Spleen (tissue), 11 donors: ENCODE measurements around the gene OXCT2. TPM values are rescaled to one million over a fixed set of nuclear protein-coding genes. Genes with fewer than 3 reads are reported as not detected.

Experiments used
- DNase-seq: peaks from one replicate; pipeline ENCODE4 v3.0.0-alpha.2; 2020
- H3K27ac ChIP-seq, 8 donors: fragments of 200-600 bp; sonication (generic) in 7 of 8; 1 replicate in 4 of 8; 2 replicates in 4 of 8; pipeline versions ENCODE4 v1.5.0 to v1.8.0; 2016 to 2021; ENCODE audit warnings: inconsistent platforms in 4 of 8, mild to moderate bottlenecking in 4 of 8, moderate library complexity in 1 of 8
- H3K27me3 ChIP-seq, 7 donors: fragments of 200-600 bp; sonication (generic) in 6 of 7; replicated peaks in 1 of 7; 1 replicate in 4 of 7; 2 replicates in 3 of 7; pipeline versions ENCODE4 v1.5.0 to v1.8.0; 2016 to 2021; ENCODE audit warnings: inconsistent platforms in 3 of 7, mild to moderate bottlenecking in 1 of 7
- H3K36me3 ChIP-seq, 6 donors: fragments of 200-600 bp; sonication (generic) in 5 of 6; 1 replicate in 4 of 6; 2 replicates in 2 of 6; pipeline versions ENCODE4 v1.5.0 to v1.8.0; 2016 to 2021; ENCODE audit warnings: inconsistent platforms in 2 of 6
- H3K4me1 ChIP-seq, 6 donors: fragments of 200-600 bp; sonication (generic) in 5 of 6; 1 replicate in 3 of 6; 2 replicates in 3 of 6; pipeline versions ENCODE4 v1.5.0 to v1.8.0; 2016 to 2021; ENCODE audit warnings: inconsistent platforms in 3 of 6
- H3K4me3 ChIP-seq, 8 donors: fragments of 200-600 bp; sonication (generic) in 7 of 8; 1 replicate in 4 of 8; 2 replicates in 4 of 8; pipeline versions ENCODE4 v1.5.0 to v1.8.0; 2016 to 2021; ENCODE audit warnings: inconsistent platforms in 4 of 8, mild to moderate bottlenecking in 4 of 8, moderate library complexity in 2 of 8
- H3K9me3 ChIP-seq, 8 donors: fragments of 200-600 bp; sonication (generic) in 7 of 8; 1 replicate in 4 of 8; 2 replicates in 4 of 8; pipeline versions ENCODE4 v1.5.0 to v1.8.0; 2016 to 2021; ENCODE audit warnings: inconsistent platforms in 4 of 8
- CTCF ChIP-seq, 11 experiments: fragments of 200-600 bp in 7 of 11; fragments of 450-650 bp in 4 of 11; sonication (generic) in 4 of 11; IDR thresholded peaks in 8 of 11; conservative IDR thresholded peaks in 3 of 11; 1 replicate in 7 of 11; 2 replicates in 4 of 11; pipeline versions ENCODE4 v1.4.0 to v1.8.0; 2016 to 2021; ENCODE audit warnings: antibody characterized with exemption in 11 of 11, inconsistent platforms in 4 of 11, mild to moderate bottlenecking in 1 of 11
- POLR2A ChIP-seq, 3 donors: fragments of 450-650 bp; IDR thresholded peaks; one replicate each; pipeline ENCODE4 v1.5.1; 2017; ENCODE audit warnings: antibody characterized with exemption in 3 of 3, mild to moderate bottlenecking in 1 of 3
- POLR2AphosphoS5 ChIP-seq, 3 donors: sonication (generic); formaldehyde crosslinking; IDR thresholded peaks; one replicate each; pipeline ENCODE4 v1.5.1; 2017; ENCODE audit warnings: antibody characterized with exemption in 3 of 3
- WGBS, 5 donors: extraction: QIAGEN DNeasy Blood & Tissue Kit in 3 of 5; methylation state at CpG; one replicate each; pipeline versions ENCODE4 v1.1.5 to v1.1.7; 2013 to 2018; 5-methylcytosine and 5-hydroxymethylcytosine counted together
- intact Hi-C: fragments of 100-400 bp; cut with DNase I; formaldehyde crosslinking; loops from one replicate; pipeline ENCODE4 v1.15.0; 2023; ENCODE audit warnings: low total_unique reads
- polyA plus RNA-seq, 3 donors: library from polyadenylated mRNA; stranded (reverse); fragments of 200-250 nt; gene quantifications; one replicate each; pipeline ENCODE4 v1.2.1, GENCODE V29; 2013
- total RNA-seq, 7 donors: library from RNA; depleted of rRNA in 3 of 7; stranded (reverse); fragments of >200 nt in 3 of 7; fragmentation: NEBNext Ultra II Directional in 4 of 7; extraction: Animal tissue kit (Norgen Biotek cat#: 25700) in 4 of 7; gene quantifications; one replicate each; pipeline versions ENCODE4 v1.1.0 to v1.2.1, GENCODE V29; 2016 to 2021
- donor health status: healthy with polysubstance abuse.
- donor health status: DM: no; HTN: no; CAD: no; lungs with moderate emphysema.
- donor health status: DM: no; HTN: no; CAD: no.
- donor health status: Bipolar disorder and iron deficiency.
- donor health status: healthy.
- donor health status: DM: no; HTN: no; CAD: no.
- donor health status: DM: yes; HTN: yes; CAD: no.

OXCT2 gene
- total and polyA plus RNA-seq, 10 donors, result 0.35 to 3.8 (median 1.2) TPM

- TF ChIP-seq POLR2AphosphoS5 (IDR thresholded peaks at IDR 0.05), result no peak
- TF ChIP-seq POLR2A (IDR thresholded peaks at IDR 0.05), result no peak
- peaks cover 0 to 29% (median 18%) of the 10 kb centered on the region in 6 donors for H3K36me3 ChIP-seq
- H3K27ac ChIP-seq, result peak overlapping the region in 3 of 8 donors; percentile 21 to 84 (median 83)
- WGBS, 5 donors, result 81 to 90% (median 85%) methylated on average over 9 of the region's 9 CpGs
- intact Hi-C loops, result no loop called here
- peaks cover 0 to 40% (median 12%) of the 10 kb centered on the region in 7 donors for H3K27me3 ChIP-seq
- H3K9me3 ChIP-seq, result no peaks in the 10 kb centered on the region
- DNase-seq, result no peak
- peaks cover 6 to 47% (median 25%) of the 10 kb centered on the region in 6 donors for H3K4me1 ChIP-seq
- peak overlapping the region in 1 of 8 donors; percentile 95 for H3K4me3 ChIP-seq
These were observed 33.5 kb downstream of the OXCT2 start for GRCh38 chr1:39737546-39738169.

- Histone ChIP-seq H3K4me1 (peaks cover 6 to 35% (median 23%) of the 10 kb centered on the region in 6 donors), H3K27ac (no peak overlapping the region), H3K36me3 (peaks cover 0 to 9% (median 3%) of the 10 kb centered on the region in 6 donors), H3K4me3 (no peak overlapping the region), H3K9me3 (no peaks in the 10 kb centered on the region), H3K27me3 (peaks cover 0 to 54% (median 16%) of the 10 kb centered on the region in 7 donors)
- 61 to 73% (median 69%) methylated on average over 3 of the region's 3 CpGs for WGBS, 5 donors
- no peak for TF ChIP-seq POLR2A (IDR thresholded peaks at IDR 0.05)
- TF ChIP-seq POLR2AphosphoS5 (IDR thresholded peaks at IDR 0.05), result no peak
- no peak for TF ChIP-seq CTCF (IDR thresholded peaks at IDR 0.05 in 8 of 11, conservative IDR thresholded peaks at IDR 0.05 in 3 of 11)
- intact Hi-C loops, result no loop called here
- DNase-seq, result no peak
These were observed 35.4 kb downstream of the OXCT2 start for GRCh38 chr1:39735731-39736130.

- intact Hi-C loops, result no loop called here
- no peaks in the 10 kb centered on the region for H3K36me3 ChIP-seq
- H3K9me3 ChIP-seq, result no peaks in the 10 kb centered on the region
- 71 to 82% (median 75%) methylated on average over 7 of the region's 7 CpGs for WGBS, 5 donors
- H3K4me1 ChIP-seq, result peaks cover 0 to 12% (median 2%) of the 10 kb centered on the region in 6 donors
- no peak for DNase-seq
- TF ChIP-seq POLR2AphosphoS5 (IDR thresholded peaks at IDR 0.05) (no peak), POLR2A (IDR thresholded peaks at IDR 0.05) (no peak), CTCF (IDR thresholded peaks at IDR 0.05 in 8 of 11, conservative IDR thresholded peaks at IDR 0.05 in 3 of 11) (no peak)
- H3K27ac ChIP-seq, result no peak overlapping the region
- H3K4me3 ChIP-seq, result no peak overlapping the region
- H3K27me3 ChIP-seq, result peaks cover 0 to 76% (median 37%) of the 10 kb centered on the region in 7 donors
These were observed 38.0 kb downstream of the OXCT2 start for GRCh38 chr1:39733161-39733560.

GRCh38 chr1:39732730-39733129 lies 38.4 kb downstream of the OXCT2 start:
- Histone ChIP-seq H3K27ac (no peak overlapping the region), H3K9me3 (no peaks in the 10 kb centered on the region), H3K36me3 (no peaks in the 10 kb centered on the region), H3K27me3 (peaks cover 0 to 80% (median 42%) of the 10 kb centered on the region in 7 donors), H3K4me3 (no peak overlapping the region), H3K4me1 (peaks cover 0 to 8% (median 0%) of the 10 kb centered on the region in 6 donors)
- intact Hi-C loops, result no loop called here
- no peak for DNase-seq
- 49 to 70% (median 60%) methylated on average over 3 of the region's 3 CpGs for WGBS, 5 donors
- TF ChIP-seq POLR2A (IDR thresholded peaks at IDR 0.05), result no peak
- TF ChIP-seq CTCF (IDR thresholded peaks at IDR 0.05 in 8 of 11, conservative IDR thresholded peaks at IDR 0.05 in 3 of 11), result no peak
- no peak for TF ChIP-seq POLR2AphosphoS5 (IDR thresholded peaks at IDR 0.05)
